GM10266 (cell line): ENCODE measurements around the gene NDNF.

Experiments used
- DNase-seq: peaks from one replicate; pipeline ENCODE4 v3.0.0; 2012; ENCODE audit errors: extremely low spot score
- CTCF ChIP-seq: IDR thresholded peaks from 2 replicates; pipeline ENCODE4 v1.5.1; 2012; ENCODE audit warnings: mild to moderate bottlenecking, low read depth; ENCODE audit not compliant: control insufficient read depth, insufficient read depth; ENCODE audit errors: missing control alignments

The NDNF gene

GRCh38 chr4:121061215-121061614 is 11.1 kb downstream of the NDNF start:
- TF ChIP-seq CTCF = no peak
- no peak for DNase-seq

GRCh38 chr4:121057466-121057922 is 14.8 kb downstream of the NDNF start:
- DNase-seq = no peak
- TF ChIP-seq CTCF = no peak

GRCh38 chr4:121056066-121056465 is 16.3 kb downstream of the NDNF start:
- no peak for DNase-seq
- no peak for TF ChIP-seq CTCF

DNA sequence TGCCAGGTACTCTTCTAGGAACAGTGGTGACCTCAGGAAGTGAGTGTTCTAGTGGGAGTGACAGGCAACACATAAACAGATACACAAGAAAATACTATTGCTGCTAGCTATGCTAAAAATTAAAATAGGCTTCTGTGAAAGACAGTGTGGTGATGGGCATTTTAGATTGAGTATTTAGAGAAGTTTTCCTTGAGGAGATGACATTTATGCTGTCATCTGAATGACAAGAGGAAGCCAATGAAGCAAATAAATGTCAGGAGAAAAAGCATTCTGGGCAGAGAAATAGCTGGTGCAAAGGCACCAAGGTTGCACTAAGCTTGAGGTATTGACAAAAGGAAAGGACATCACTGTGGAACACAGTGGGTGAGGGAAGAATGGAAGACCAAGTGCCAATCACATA is 18.0 kb downstream of the NDNF start:
- no peak for DNase-seq
- no peak for TF ChIP-seq CTCF

- no peak for TF ChIP-seq CTCF
These were observed 18.7 kb downstream of the NDNF start for GRCh38 chr4:121053601-121054143.

GRCh38 chr4:121050300-121050699 is 22.0 kb downstream of the NDNF start:
- DNase-seq = no peak
- TF ChIP-seq CTCF = no peak

More at GRCh38 chr4:121053601-121054143, 18.7 kb downstream of the NDNF start:
- no peak for DNase-seq

DNA sequence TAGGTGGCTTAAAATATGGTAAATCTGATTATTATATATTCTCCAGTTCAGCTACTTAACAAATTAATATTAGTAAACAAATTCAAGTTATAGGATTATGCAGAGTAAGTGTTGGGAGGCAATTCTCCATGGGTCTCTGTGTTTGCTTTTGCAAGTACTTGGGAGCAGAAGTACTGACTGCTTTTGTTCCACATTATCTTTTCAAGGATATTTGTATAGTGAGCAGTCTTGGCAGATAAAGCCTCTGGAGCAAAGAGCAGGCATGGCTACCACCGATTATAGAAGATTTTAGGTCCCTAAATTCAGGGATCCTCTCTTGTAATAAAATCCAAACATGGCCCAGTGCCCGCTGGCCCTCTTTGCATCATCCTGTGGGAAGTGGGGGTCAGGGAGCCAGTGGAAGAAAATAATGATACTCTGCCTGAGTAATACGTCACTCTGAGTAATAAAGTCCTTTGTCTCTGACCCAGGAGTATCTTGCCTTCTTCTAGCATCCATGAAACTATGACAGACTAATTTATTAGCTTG is 23.2 kb downstream of the NDNF start:
- TF ChIP-seq CTCF = no peak
- no peak for DNase-seq
